Inflammatory macrophage treated with lipopolysaccharide for 4 hours (primary cell): Measurements from ENCODE around the gene DACT1.

Source experiments
- DNase-seq: peaks from one replicate; pipeline ENCODE4 v3.0.0-alpha.2; 2020

DACT1 gene

GRCh38 chr14:58669556-58670200, 31.9 kb downstream of the DACT1 start:
- DNase-seq, result no peak

DNA sequence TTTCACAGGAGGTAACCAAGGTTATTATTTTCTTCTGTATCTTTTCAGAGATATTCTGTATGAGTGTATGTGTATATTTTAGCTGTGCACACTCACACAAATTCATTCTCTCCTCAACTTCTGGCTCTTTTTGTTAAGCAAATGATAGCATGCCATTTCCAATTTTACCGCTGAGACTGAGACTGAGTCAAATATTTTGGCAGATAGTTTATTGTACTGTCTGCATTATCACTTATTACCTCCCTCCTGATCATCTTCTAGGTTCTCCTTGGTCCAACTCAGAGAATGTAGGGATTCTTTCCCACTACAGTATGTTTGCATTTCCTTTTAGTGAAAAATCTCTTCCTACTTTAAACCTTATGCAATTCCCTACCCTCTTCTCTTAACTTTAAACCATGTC, 33.3 kb downstream of the DACT1 start:
- no peak for DNase-seq

DNA sequence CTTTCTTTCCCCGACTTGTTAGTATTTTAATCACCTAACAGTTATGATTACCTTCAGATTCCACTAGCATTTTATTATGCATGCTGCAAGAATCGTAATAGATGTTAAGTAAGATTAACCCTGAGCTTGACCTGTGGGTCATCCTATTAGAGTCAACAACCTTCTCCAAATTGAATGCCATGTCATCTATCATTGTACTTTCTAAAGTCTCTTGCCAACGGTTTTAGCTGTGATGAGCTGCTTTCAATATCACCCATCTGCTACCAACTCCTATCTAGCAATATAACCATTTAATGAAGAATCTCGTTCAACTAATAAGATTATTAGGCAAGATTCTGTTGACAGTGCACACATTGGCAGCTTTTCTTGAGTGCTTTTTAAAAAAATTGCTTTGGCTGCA, 33.7 kb downstream of the DACT1 start:
- DNase-seq, result no peak

- no peak for DNase-seq
Measured at GRCh38 chr14:58673722-58674121, 36.0 kb downstream of the DACT1 start.

- DNase-seq, result no peak
Measured at GRCh38 chr14:58677001-58677400, 39.2 kb downstream of the DACT1 start.

GRCh38 chr14:58677517-58677916, 39.8 kb downstream of the DACT1 start:
- DNase-seq, result no peak

GRCh38 chr14:58677996-58678395, 40.2 kb downstream of the DACT1 start:
- no peak for DNase-seq

- DNase-seq, result no peak
Measured at GRCh38 chr14:58680698-58681097, 42.9 kb downstream of the DACT1 start.

DNA sequence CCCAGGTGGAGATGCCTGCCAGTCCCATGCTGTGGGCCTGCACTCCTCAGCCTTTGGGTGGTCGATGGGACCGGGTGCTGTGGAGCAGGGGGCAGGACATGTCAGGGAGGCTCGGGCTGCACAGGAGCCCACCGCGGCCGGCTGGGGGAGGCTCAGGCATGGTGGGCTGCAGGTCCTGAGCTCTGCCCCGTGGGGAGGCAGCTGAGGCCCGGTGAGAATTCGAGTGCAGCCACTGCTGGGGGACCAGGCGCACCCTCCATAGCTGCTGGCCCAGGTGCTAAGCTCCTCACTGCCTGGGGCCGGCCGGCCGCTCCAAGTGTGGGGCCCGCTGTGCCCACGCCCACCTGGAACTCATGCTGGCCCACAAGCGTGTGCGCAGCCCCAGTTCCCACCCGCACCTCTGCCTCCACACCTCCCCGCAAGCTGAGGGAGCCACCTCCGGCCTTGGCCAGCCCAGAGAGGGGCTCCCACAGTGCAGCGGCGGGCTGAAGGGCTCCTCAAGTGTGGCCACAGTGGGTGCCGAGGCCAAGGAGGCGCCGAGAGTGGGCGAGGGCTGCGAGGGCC, 49.6 kb downstream of the DACT1 start:
- DNase-seq, result no peak

- DNase-seq, result no peak
Measured at GRCh38 chr14:58690801-58691516, 53.2 kb downstream of the DACT1 start.

GRCh38 chr14:58693048-58693447, 55.3 kb downstream of the DACT1 start:
- DNase-seq, result no peak

DNA sequence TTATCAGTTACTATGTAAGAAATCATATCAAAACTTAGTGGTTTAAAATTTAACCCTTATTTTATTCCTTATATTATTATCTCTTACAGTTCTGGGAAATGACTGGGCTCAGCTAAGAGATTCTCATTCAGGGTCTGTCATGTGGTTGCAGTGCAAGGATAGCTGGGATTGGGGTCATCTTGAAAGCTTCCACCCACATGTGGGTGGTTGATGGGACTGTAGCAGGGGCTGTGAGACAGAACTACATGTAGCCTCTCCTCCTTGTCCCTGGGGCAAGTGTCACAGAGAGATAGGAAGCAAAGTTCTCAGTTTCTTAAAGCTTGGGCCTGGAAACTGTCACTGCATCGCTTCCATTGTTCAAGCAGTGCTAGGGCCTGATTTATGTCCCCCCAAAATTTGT, 57.8 kb downstream of the DACT1 start:
- no peak for DNase-seq

GRCh38 chr14:58697266-58697929, 59.6 kb downstream of the DACT1 start:
- no peak for DNase-seq
